A549 (cell line): ENCODE measurements around the gene FBLN1.

ENCODE experiments used
- CTCF ChIP-seq: fragments of >200 bp; sonication (Bioruptor Twin); formaldehyde crosslinking; IDR thresholded peaks from 3 replicates; pipeline ENCODE4 v1.5.1; 2016
- EP300 ChIP-seq, 2 experiments: fragments of >200 bp; sonication (Bioruptor Twin); formaldehyde crosslinking; IDR thresholded peaks; 2 replicates in 1 of 2; 3 replicates in 1 of 2; pipeline ENCODE4 v1.6.1; 2016 to 2017
- ESRRA ChIP-seq: fragments of 150-350 bp; IDR thresholded peaks from 2 replicates; pipeline ENCODE4 v1.6.1; 2014; ENCODE audit warnings: mild to moderate bottlenecking, low read length, borderline replicate concordance
- POLR2A ChIP-seq: IDR thresholded peaks from 2 replicates; pipeline ENCODE4 v1.6.1; 2012; ENCODE audit warnings: mild to moderate bottlenecking, low read length
- REST ChIP-seq: fragments of 200-600 bp; sonication (generic); IDR thresholded peaks from 2 replicates; pipeline ENCODE4 v1.6.1; 2016; ENCODE audit warnings: antibody characterized with exemption, mild to moderate bottlenecking, moderate library complexity

- no peak for TF ChIP-seq REST
- TF ChIP-seq POLR2A: no peak
- no peak for TF ChIP-seq EP300 (IDR thresholded peaks at IDR 0.05)
- TF ChIP-seq ESRRA: no peak
- no peak for TF ChIP-seq CTCF
Measured at GRCh38 chr22:45550891-45551290, 48.2 kb downstream of the FBLN1 start.
